SKM-1 treated with dmso at 0.1 percent for 144 hours (cell line): ENCODE data around the gene RER1.

Source experiments
- DNase-seq: peaks from one replicate; lab custom pipeline; 2025; ENCODE audit not compliant: unreplicated experiment; lab: John Stamatoyannopoulos, UW

RER1 gene

DNA sequence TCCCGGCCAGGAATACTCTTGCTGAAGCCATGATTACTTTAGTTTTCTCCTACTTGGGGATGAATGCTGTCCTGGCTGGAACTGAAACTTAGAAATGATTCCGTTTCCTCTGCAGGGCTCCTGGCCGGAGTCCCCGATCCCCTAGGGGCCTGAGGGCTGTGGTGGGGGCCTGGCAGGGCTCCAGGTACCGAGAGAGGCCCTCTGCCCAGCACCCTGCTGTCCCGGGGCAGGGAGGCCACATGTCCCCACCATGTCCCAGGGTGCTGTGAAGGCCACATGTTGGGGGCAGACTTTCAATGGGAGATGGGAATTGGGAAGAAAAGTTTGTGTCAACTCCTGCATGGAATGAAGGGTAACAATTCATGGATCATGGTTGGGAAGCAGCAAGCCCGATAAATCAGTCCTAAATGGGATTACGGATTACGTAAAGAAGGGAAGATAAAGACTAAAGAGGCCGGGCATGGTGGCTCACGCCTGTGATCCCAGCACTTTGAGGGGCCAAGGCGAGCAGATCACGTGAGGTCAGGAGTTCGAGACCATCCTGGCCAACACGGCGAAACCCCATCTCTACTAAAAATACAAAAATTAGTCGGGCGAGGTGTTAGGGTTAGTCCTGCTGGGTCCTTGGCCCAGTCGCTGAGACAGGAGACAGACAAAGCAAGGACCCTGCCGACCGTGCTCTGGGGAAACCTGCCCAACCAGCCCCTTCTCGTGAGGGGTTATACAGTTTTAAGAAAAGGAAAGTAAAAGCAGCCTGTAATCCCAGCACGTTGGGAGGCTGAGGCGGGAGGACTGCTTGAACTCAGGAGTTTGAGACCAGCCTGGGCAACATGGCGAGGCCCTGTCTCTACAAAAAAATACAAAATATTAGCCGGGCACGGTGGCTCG is 37.8 kb upstream of the RER1 start:
- no peak for DNase-seq

DNA sequence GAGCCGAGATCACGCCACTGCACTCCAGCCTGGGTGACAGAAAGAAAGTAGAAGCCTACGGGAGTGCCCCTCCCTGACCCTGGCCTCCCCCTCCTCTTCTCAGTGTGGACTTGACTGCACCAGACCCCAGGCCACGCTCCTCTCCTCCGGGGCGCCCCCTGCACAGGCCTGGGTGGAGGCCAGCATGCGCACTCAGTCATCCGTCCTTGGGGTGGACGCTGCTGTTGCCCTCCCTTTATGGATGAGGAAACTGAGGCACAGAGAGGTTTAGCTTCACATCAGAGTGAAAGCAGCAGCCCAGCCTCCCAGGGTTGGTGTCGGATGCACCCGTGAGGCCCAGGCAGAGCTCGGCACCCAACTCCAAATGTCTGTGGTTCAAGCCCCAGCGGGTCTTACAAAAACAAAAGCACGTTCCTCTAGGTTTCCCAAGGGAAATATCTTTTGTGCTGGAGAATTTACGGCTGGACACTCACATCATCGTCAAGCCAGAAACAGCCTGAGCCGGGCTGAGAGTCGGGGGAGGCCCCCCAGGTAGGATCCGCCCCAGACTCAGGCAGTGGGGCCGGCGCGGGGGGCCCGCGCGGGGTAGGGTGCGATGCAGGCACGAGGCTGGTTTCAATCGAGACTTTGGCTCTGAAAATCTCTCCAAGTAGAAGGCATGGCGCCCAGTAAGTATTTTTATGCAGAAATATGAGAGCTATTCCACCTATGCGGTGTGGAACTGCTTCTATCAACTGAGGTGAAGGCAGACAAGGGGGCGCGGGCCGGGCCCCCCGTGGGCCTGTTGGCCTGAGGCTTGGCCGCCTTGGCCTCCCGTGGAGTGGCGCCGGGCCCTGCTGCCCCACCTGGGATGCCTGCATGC is 36.9 kb upstream of the RER1 start:
- DNase-seq: no peak

DNA sequence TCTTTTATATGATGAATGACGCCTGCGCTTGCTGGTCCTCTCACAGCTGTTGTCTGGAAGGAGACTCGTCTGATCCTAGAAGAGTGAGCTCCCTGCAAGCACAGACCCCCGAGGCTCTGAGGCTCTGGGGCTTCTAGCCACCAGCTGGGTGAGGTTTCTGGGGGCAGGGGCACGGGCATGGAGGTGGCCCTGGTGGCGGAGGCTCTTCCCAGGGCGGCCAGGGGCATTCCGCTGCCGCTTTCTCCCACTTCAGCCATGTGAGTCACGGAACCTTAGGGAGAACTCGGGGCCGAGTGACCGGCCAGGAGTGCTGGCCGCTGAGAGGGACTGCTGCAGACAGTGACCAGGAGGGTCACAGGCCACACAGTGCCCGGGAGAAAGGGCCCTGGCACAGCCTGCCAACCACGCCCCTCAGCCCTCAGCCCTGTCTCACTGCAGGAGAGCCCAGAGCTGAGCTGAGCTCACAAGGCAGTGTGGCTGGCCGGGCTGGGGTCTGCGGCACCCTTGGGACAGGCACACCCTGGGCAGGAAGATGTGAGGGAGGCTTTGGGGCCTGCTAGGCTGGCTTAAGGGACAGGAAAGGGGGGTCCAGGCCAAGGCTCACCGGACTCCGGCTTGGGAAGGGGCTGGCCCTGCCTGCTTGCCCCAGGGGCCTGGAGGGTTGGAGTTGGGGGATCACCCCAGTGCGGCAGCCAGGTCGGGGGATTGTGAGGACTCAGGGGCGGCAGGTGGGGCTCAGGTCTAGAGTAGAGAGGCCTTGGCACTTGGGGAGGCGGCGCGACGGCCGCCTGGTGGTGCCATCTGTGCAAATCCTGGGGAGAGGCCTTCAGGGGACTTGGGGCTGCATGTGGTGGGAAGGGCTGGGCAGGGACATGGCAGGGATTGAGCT is 36.0 kb upstream of the RER1 start:
- no peak for DNase-seq

DNA sequence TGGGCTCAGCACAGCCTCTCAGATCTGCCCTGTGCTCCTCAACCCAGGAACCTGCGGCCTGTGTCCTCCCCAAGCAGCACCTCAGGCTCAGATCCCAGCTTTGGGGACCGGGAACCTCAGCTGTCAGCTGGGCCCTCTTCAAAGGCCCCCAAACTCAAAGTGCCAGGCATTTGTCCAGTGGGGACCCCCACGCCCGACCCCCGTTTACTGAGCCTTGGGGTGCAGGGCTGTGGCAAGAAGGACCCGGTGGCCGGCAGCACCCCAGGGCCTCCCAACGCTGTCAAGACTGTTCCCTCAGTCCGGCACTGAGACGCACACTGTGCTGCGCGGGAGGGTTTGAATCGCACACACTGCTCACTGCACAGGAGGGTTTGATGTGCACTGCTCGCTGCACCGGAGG is 35.2 kb upstream of the RER1 start:
- DNase-seq: no peak

DNA sequence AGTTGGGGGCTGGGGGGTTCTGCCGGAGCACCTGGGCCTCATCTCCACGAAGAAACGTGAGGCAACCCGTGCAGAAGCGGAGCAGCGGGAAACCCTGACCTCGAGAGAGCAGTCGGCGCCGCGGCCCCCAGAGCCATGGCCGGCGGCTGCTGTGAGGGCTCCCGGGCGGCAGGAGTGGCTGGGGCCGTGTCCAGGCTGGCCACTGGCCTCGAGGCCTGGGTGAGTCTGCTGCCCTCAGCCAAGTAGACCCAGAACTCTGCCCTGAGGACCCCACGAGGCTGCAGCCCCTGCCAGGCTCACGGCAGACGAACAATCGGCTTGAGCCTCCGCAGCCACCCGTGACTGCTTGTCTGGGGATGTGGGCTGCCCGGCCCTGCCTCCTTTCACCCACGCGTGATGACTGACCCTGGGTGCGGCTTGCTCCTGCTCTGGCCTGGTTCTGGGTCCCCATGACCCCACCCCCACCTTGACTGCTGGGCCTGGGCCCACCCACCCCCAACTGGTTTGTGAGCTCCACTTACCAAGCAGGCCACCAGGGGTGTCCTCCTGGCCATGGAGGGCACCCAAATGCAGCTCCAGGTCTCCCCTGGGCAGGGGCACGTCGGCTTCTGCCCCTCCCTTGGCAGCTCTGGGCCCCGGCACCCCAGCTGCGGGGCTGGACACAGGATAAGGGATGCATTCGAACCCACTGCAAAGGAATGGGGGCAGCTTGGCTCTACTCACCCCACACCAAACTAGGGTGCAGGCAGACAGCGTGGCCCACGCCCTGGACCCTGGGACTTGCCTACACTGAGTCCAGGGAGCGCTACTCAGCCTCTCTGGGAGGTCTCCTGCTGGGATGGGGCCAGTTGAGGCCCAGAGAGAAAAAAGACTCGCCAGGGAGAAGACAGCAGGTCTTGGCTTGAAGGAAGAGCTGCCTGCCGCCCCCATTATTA is 34.5 kb upstream of the RER1 start:
- no peak for DNase-seq

DNA sequence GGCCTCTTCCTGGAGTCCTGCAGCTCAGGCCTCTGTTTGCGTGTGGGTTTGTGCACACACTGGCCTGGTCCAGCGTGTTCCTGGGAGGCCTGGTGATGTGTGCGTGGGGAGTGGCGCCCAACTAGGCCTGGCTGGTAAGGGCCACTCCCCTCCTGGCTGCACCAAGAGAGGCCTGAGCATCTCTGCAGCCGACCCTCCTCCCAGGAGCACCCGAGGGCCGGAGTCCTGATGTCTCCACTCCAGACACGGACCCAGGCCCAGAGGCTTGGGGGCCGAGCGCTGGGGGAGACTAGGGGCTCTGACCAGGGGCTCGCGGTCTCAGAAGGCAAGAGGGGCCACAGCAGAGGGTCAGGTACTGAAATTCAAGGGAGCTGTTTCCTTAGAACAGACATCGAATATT is 33.6 kb upstream of the RER1 start:
- DNase-seq: no peak

DNA sequence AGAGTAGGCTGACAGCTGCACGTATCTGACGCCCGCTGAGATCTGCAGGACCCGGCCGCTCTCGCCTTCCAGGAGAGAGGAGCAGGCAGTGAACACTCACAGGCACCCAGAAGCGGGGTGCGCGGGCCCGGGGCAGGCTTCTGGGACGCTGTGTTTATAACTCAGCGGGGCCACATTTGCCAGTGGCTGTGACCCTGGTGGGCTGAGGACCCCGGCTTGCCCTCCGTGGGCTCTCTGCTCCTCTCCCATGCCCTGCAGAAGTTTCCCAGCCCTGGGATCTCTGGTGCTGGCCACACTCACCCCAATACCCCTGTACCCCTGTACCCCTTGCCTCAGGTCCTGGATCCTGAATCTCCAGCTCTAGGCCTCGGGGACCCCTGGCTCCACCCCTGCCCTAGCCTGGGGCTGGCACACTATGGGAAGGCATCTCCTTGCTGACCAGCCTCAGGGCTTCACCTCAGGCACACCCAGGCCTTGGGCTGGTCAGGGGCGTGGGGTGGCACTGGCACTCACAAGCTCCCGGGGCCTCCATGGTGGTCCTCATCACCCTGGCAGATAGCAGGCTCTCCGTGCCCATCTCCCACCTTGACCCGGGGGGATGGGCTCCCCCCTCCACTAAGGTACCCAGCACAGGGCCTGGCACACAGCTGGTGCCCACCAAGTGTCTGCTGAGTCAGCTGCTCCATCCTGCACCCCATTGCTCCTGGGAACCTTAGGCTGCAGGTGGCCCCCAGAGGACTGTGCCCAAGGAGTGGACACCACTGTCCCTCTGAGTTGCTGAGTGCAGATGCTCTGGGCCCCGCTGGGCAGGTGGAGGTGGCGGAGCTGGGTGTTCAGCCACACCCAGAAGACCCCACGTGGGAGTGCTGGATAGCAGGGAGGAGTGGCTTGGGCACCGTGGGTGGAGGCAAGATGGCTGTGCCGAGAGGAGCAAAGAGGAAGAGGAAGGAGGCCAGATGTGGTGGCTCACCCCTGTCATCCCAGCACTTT is 32.7 kb upstream of the RER1 start:
- no peak for DNase-seq

DNA sequence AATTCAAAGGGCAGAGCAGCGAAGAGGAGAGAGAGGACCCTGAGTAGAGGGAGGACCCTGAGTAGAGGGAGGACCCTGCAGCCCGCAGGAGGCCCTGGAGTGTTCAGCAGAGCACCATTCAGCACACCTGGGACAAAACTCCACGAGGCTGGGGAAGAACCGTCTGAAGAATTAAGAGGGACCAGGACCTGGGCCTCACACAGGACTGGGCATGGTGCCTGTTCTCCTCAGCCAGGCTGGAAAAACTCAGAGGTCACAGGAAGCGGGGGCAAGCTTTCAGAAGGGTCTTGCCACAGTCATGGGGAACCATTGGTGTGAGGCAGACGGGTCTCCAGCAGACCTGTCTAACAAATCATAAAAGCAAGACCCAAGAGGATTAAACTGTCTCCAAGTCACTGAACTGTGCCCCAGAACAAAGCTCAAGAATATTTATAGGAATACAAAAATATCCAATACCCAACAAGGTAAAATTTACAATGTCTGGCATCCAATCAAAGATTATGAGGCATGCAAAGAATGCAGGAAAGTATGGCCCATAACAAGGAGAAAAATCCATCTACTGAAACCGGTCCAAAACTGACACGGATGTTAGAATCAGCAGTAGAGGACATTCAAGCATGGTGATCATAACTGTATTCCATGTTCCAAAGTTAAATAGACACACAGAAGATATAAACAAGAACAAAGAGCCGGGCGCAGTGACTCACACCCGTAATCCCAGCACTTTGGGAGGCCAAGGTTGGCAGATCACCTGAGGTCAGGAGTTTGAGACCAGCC is 30.9 kb upstream of the RER1 start:
- DNase-seq: no peak

DNA sequence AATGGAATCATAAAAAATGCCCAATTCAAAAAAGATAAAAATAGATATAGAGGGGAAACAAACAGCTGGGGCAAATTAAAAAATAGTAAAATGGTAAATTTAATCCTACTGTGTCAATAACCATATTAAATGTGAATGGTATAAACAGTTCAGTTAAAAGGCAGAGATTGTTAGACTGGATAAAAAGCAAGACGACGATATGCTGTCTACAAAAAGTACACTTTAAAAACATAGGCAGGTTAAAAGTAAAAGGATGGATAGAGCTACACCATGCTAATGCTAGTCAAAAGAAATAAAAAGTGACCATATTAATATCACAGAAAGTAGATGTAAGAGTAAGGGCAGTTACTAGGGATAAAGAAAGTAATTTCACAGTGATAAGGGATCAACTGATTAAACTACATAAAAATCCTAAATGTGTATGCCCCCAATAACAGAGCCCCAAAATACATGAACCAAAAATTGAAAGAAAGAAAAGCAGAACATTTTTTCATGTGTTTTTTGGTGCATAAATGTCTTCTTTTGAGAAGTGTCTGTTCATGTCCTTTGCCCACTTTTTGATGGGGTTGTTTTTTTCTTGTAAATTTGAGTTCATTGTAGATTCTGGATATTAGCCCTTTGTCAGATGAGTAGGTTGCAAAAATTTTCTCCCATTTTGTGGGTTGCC is 27.7 kb upstream of the RER1 start:
- DNase-seq: no peak

DNA sequence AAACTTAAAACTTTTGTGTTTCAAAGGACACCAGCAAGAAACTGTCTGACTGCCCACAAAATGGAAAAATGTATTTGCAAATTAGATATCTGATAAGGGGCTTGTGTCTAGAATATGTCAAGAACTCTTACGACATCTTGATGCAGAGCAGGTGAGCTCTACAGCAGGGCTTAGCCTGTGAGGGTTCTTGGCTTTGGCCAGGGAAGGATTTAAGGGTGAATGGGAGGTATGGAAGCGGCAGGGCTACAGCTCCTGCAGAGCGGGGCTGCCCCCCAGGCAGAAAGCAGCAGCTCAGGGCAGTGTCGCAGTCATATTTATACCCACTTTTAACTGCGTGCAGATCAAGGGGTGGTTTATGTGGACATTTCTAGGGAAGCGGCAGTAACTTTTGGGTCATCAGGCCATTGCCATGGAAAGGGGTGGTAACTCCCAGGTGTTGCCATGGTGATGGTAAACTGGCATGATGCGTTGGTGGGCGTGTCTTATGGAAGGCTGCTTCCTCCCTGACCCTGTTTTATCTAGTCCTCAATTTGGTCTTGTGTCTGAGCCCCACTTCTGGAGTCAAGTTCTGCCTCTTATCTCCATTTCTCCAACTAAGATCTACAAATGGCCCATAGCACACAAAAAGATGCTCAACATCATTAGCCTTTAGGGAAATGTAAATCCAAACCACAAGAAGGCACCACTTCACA is 23.4 kb upstream of the RER1 start:
- DNase-seq: no peak

DNA sequence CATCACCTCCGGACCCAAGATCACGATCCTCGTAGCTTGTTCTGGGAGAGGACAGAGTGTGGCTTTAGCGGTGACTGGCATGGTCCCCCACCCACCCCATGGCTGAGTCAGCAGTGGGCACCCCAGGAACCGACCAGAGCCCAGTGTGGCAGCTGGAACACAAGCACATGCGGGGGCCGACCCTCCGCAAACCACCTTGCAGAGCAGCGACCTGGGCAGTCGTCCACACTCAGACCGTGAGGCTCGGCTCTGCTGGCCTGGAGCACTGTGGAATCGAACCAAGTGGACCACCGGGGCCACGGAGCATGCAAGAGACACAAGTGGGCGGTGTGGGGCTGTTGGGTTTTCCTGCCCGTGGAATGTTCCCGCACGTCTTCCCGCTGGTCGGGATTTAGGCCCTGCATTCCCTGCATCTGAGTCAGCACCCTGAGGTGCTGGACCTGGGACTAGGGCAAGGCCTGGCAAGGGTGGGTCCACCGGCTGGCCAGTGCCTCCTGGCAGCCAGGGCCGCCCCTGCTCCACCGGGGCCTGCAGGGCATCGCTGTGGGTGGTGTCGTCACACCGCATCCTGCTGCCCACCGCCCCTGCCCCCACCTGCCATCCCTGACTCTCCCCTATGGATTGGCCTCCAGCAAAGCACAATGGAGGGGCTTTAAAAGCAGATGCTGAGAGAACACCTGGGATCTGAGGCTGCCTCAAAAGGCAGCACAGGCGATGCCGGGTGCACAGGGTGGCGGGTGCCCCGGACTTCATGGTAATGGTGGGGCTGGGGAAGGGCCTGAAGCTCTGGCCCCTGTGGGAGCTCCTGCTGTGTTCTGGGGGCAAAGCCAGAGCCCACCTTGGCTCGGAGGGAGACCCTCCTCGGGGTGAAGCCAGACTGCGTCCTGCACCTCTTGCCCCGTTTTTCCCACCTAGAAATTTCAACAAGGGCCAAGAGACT is 18.8 kb upstream of the RER1 start:
- DNase-seq: no peak

DNA sequence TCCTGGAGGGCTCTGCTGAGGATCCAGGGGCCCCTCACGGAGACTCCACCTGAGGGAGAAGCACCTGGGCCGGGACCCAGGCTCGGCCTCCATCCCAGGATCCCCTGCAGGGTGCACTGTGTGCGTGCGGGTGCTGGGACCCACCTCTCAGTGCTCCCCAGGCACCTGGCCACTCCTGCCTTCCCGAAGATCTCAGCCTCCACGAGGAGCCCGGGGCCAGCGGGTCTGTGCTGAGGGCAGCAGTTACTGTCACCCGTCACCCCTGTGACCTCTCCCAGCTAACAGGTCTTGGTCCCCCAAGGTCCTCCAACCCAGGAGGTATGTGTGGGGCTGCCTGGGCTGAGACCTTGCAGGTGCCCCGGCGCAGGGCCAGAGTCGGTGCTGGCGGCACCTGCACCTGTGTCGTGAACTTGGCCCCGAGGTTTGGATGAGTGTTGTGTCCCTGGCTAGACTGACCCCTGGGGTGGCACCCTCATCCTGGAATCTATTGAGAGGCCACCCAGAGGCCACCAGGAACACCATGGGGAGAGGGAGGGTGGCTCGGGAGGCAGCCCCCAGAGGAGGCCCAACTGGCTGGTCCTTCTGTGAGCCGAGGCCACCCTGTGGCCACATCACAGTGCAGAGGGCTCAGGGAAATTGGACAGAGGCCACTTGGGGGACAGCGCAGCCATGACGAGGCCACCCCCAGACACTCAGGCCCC is 17.9 kb upstream of the RER1 start:
- DNase-seq: no peak

DNA sequence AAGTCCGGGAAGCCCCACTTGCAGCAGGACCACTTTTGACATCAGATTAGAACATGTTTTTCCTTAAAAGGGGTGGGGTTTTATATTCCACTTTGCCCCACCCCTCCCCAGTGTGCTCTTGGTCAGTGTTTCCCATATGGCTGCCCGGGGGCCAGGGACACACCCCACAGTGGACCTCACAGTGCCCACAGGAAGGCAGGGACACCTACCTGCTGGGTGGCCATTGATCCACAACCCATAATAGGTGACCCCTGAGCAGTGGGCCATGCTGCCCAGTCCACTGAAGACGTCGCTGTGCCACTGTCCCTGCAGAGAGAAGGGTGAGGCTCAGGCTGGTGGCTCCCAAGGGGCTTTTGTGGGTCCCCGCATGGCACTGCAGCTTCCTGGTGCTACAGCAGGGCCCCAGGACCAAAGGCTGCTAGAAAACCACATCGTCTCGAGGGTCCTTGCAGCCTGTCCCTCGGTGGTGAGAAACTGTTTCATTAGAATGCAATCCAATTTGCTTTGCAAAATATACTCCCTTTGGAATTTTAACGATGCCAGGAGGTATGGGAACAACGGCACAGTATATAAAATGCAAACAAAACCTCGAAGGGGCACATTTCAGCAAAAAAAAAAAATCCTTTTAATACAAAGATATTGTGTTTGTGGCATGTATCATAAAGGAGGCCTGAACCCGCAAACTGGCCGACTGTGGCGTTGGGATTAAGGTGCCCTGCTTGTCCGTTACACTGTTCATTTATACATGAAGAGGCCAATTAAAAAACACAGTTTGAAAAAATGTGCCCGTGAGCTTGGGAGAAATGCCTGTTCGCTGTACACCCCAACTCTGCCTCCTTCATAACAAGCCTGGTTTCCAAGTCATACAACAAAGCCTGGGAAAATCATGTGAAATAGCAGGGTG is 17.1 kb upstream of the RER1 start:
- no peak for DNase-seq

DNA sequence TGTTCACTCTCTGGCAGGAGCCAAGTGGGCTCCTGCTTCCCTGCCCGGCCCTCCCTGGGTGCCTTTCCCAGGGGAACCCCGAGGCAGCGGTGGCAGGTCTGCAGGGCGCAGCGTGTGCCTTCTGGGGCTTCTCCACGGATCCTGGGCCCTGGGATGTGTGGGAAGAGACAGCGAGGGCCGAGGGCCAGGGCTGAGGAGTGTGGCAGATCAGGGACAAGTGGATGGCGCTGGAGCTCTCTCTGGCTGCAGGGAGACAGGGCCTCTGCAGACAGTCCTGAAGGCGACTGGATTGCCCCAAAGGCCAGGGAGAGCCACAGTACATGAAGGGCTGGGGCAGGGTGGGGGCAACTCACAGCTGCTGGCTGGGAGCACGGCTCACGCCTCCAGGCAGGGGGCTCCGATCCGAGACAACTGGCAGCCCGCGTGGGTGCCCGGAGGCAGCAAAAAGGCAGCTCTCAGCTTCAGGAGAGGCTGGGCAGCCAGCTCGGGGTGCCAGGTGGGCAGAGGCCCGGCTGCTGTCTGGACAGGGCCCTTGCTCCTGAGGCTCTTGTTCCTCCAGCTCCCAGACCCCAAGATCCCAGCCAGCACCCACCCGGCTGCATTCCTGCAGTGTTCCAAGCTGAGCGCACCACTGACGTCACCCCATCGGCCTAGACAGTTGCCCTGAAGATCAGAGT is 16.3 kb upstream of the RER1 start:
- DNase-seq: no peak
